Naive thymus-derived CD8-positive, alpha-beta T cell (primary cell): ENCODE data around the gene GRID1. TPM values are rescaled to one million over a fixed set of nuclear protein-coding genes. Genes with fewer than 3 reads are reported as not detected.
A peak's percentile ranks its signal among the peaks of the same experiment; 100 is the strongest.

Source experiments
- ATAC-seq, 2 donors: fragments of 150-1000 bp; cut with Tn5 transposase in 1 of 2; sonication (Bioruptor Pico), chemical (Tn5 transposase) in 1 of 2; 1 replicate in 1 of 2; 2 replicates in 1 of 2; pipeline ENCODE4 v1.10.0; 2021; ENCODE audit warnings: mild to moderate bottlenecking in 2 of 2, moderate library complexity in 2 of 2
- POLR2A ChIA-PET: fragments of 350-600 bp; sonication (Branson Sonifier 250); formaldehyde crosslinking; loops from one replicate; lab custom pipeline; 2021; ENCODE audit warnings: antibody characterized with exemption; lab: Charles Lee
- DNase-seq, 10 donors: peaks; one replicate each; pipeline versions ENCODE4 v3.0.0 to v3.0.0-alpha.2; 2020 to 2022
- H3K27ac Mint-ChIP-seq, 10 donors: one replicate each; pipeline ENCODE4 v1.8.0; 2020 to 2022; ENCODE audit warnings: mild to moderate bottlenecking in 10 of 10, mixed read lengths in 10 of 10, moderate library complexity in 4 of 10, inconsistent platforms in 1 of 10
- H3K27me3 Mint-ChIP-seq, 5 donors: one replicate each; pipeline ENCODE4 v1.8.0; 2021 to 2022; ENCODE audit warnings: mixed read lengths in 5 of 5
- H3K36me3 Mint-ChIP-seq, 3 donors: one replicate each; pipeline ENCODE4 v1.8.0; 2020 to 2022; ENCODE audit warnings: mixed read lengths in 3 of 3, mild to moderate bottlenecking in 2 of 3, inconsistent platforms in 1 of 3
- H3K4me1 Mint-ChIP-seq, 4 donors: one replicate each; pipeline ENCODE4 v1.8.0; 2021 to 2022; ENCODE audit warnings: mixed read lengths in 4 of 4
- H3K4me3 Mint-ChIP-seq, 10 donors: one replicate each; pipeline ENCODE4 v1.8.0; 2020 to 2022; ENCODE audit warnings: mild to moderate bottlenecking in 10 of 10, mixed read lengths in 10 of 10, moderate library complexity in 6 of 10, inconsistent platforms in 1 of 10
- H3K9me3 Mint-ChIP-seq, 9 donors: one replicate each; pipeline ENCODE4 v1.8.0; 2020 to 2022; ENCODE audit warnings: mixed read lengths in 9 of 9, mild to moderate bottlenecking in 3 of 9, inconsistent platforms in 1 of 9, moderate library complexity in 1 of 9
- polyA plus RNA-seq, 3 donors: library from polyadenylated mRNA; unstranded; fragments of 300-500 nt; fragmentation: Illumina TruSeq; gene quantifications; one replicate each; pipeline ENCODE4 v1.2.3, GENCODE V29; 2021
- total RNA-seq, 8 experiments: library from RNA in 2 of 8; stranded (reverse) in 2 of 8; gene quantifications; one replicate each; pipeline ENCODE4 v1.2.3 and lab custom pipeline; 2021 to 2026

GRID1 gene
- total and polyA plus RNA-seq, 5 experiments from 2014 or later = not detected

GRCh38 chr10:86345859-86346798 lies 20.5 kb downstream of the GRID1 start:
- no peaks in the 10 kb centered on the region for H3K36me3 Mint-ChIP-seq
- peak in 1 of 10 donors; percentile 46 for DNase-seq
- H3K4me3 Mint-ChIP-seq = no peak overlapping the region
- H3K27me3 Mint-ChIP-seq = peaks cover 0 to 11% (median 0%) of the 10 kb centered on the region in 5 donors
- no peak overlapping the region for H3K27ac Mint-ChIP-seq
- POLR2A ChIA-PET = no interaction called here
- peaks cover 0 to 2% (median 0%) of the 10 kb centered on the region in 4 donors for H3K4me1 Mint-ChIP-seq
- no peaks in the 10 kb centered on the region for H3K9me3 Mint-ChIP-seq
- no peak for ATAC-seq

GRCh38 chr10:86345296-86345858 lies 21.2 kb downstream of the GRID1 start:
- peak in 1 of 10 donors; percentile 31 for DNase-seq
- Mint-ChIP-seq H3K36me3 (no peaks in the 10 kb centered on the region), H3K4me1 (peaks cover 0 to 2% (median 0%) of the 10 kb centered on the region in 4 donors), H3K27ac (no peak overlapping the region), H3K27me3 (peaks cover 0 to 14% (median 0%) of the 10 kb centered on the region in 5 donors), H3K9me3 (no peaks in the 10 kb centered on the region), H3K4me3 (no peak overlapping the region)
- no peak for ATAC-seq
- POLR2A ChIA-PET = no interaction called here

GRCh38 chr10:86344714-86345161 lies 21.9 kb downstream of the GRID1 start:
- Mint-ChIP-seq H3K27me3 (peaks cover 0 to 14% (median 1%) of the 10 kb centered on the region in 5 donors), H3K36me3 (no peaks in the 10 kb centered on the region), H3K4me1 (peaks cover 0 to 2% (median 0%) of the 10 kb centered on the region in 4 donors), H3K27ac (no peak overlapping the region), H3K4me3 (no peak overlapping the region), H3K9me3 (no peaks in the 10 kb centered on the region)
- POLR2A ChIA-PET = no interaction called here
- ATAC-seq (no peak), DNase-seq (peak in 1 of 10 donors; percentile 23)

- POLR2A ChIA-PET = no interaction called here
- Mint-ChIP-seq H3K4me3 (no peak overlapping the region), H3K4me1 (peaks cover 0 to 2% (median 0%) of the 10 kb centered on the region in 4 donors), H3K9me3 (no peaks in the 10 kb centered on the region), H3K27ac (no peak overlapping the region), H3K27me3 (peaks cover 0 to 14% (median 1%) of the 10 kb centered on the region in 5 donors), H3K36me3 (no peaks in the 10 kb centered on the region)
- ATAC-seq (no peak), DNase-seq (no peak)
Observed at GRCh38 chr10:86344281-86344680, 22.3 kb downstream of the GRID1 start.

GRCh38 chr10:86343761-86344160 lies 22.8 kb downstream of the GRID1 start:
- H3K9me3 Mint-ChIP-seq = no peaks in the 10 kb centered on the region
- peaks cover 0 to 14% (median 4%) of the 10 kb centered on the region in 5 donors for H3K27me3 Mint-ChIP-seq
- H3K4me3 Mint-ChIP-seq = no peak overlapping the region

GRCh38 chr10:86342111-86342863 lies 24.3 kb downstream of the GRID1 start:
- no peak for ATAC-seq
- POLR2A ChIA-PET = no interaction called here
- no peaks in the 10 kb centered on the region for H3K4me1 Mint-ChIP-seq
- H3K36me3 Mint-ChIP-seq = no peaks in the 10 kb centered on the region
- H3K4me3 Mint-ChIP-seq = no peak overlapping the region
- DNase-seq = peak in 1 of 10 donors; percentile 40
- H3K9me3 Mint-ChIP-seq = no peaks in the 10 kb centered on the region
- peaks cover 0 to 14% (median 5%) of the 10 kb centered on the region in 5 donors for H3K27me3 Mint-ChIP-seq
- no peak overlapping the region for H3K27ac Mint-ChIP-seq

More at GRCh38 chr10:86343761-86344160, 22.8 kb downstream of the GRID1 start:
- DNase-seq = no peak
- no peaks in the 10 kb centered on the region for H3K36me3 Mint-ChIP-seq
- ATAC-seq = no peak
- peaks cover 0 to 2% (median 0%) of the 10 kb centered on the region in 4 donors for H3K4me1 Mint-ChIP-seq
- H3K27ac Mint-ChIP-seq = no peak overlapping the region
- POLR2A ChIA-PET = no interaction called here

GRCh38 chr10:86341361-86341811 lies 25.2 kb downstream of the GRID1 start:
- Mint-ChIP-seq H3K4me3 (no peak overlapping the region), H3K9me3 (no peaks in the 10 kb centered on the region), H3K4me1 (no peaks in the 10 kb centered on the region), H3K36me3 (no peaks in the 10 kb centered on the region), H3K27me3 (peaks cover 0 to 14% (median 5%) of the 10 kb centered on the region in 5 donors), H3K27ac (no peak overlapping the region)
- no peak for ATAC-seq
- POLR2A ChIA-PET = no interaction called here
- DNase-seq = peak in 1 of 10 donors; percentile 30

- no peaks in the 10 kb centered on the region for H3K9me3 Mint-ChIP-seq
- ATAC-seq (no peak), DNase-seq (peak in 1 of 10 donors; percentile 31)
- H3K36me3 Mint-ChIP-seq = no peaks in the 10 kb centered on the region
- H3K27ac Mint-ChIP-seq = no peak overlapping the region
- peaks cover 0 to 14% (median 5%) of the 10 kb centered on the region in 5 donors for H3K27me3 Mint-ChIP-seq
- no peaks in the 10 kb centered on the region for H3K4me1 Mint-ChIP-seq
- POLR2A ChIA-PET = no interaction called here
- no peak overlapping the region for H3K4me3 Mint-ChIP-seq
Observed at GRCh38 chr10:86340991-86341260, 25.7 kb downstream of the GRID1 start.

GRCh38 chr10:86340176-86340990 lies 26.2 kb downstream of the GRID1 start:
- Mint-ChIP-seq H3K27me3 (peaks cover 0 to 14% (median 5%) of the 10 kb centered on the region in 5 donors), H3K4me3 (no peak overlapping the region), H3K36me3 (no peaks in the 10 kb centered on the region), H3K9me3 (no peaks in the 10 kb centered on the region), H3K27ac (no peak overlapping the region), H3K4me1 (no peaks in the 10 kb centered on the region)
- POLR2A ChIA-PET = no interaction called here
- DNase-seq = peak in 1 of 10 donors; percentile 32
- ATAC-seq = no peak

GRCh38 chr10:86339226-86339865 lies 27.2 kb downstream of the GRID1 start:
- no peaks in the 10 kb centered on the region for H3K9me3 Mint-ChIP-seq
- peak in 1 of 10 donors; percentile 32 for DNase-seq
- no peak for ATAC-seq
- H3K4me1 Mint-ChIP-seq = no peaks in the 10 kb centered on the region
- H3K4me3 Mint-ChIP-seq = no peak overlapping the region
- no peaks in the 10 kb centered on the region for H3K36me3 Mint-ChIP-seq
- peaks cover 0 to 14% (median 6%) of the 10 kb centered on the region in 5 donors for H3K27me3 Mint-ChIP-seq
- H3K27ac Mint-ChIP-seq = no peak overlapping the region
- POLR2A ChIA-PET = no interaction called here

GRCh38 chr10:86337121-86337601 lies 29.4 kb downstream of the GRID1 start:
- Mint-ChIP-seq H3K4me3 (no peak overlapping the region), H3K27ac (no peak overlapping the region), H3K4me1 (no peaks in the 10 kb centered on the region), H3K27me3 (peaks cover 8 to 24% (median 13%) of the 10 kb centered on the region in 5 donors), H3K36me3 (no peaks in the 10 kb centered on the region), H3K9me3 (no peaks in the 10 kb centered on the region)
- ATAC-seq (no peak), DNase-seq (no peak)
- POLR2A ChIA-PET = no interaction called here
